CD14-positive monocyte (primary cell): ENCODE data around the gene LSM4. TPM values are rescaled to one million over a fixed set of nuclear protein-coding genes. Genes with fewer than 3 reads are reported as not detected.
A peak's percentile ranks its signal among the peaks of the same experiment; 100 is the strongest.
"Not testable (repeated sequence)": the region's sequence is repeated elsewhere in the genome, so short reads cannot be mapped to it uniquely, and the experiment has no call there.

ENCODE experiments used
- DNase-seq, 3 donors: peaks; one replicate each; pipeline ENCODE4 v3.0.0-alpha.2; 2011 to 2022
- H2AFZ ChIP-seq: 2 replicates; pipeline ENCODE4 v1.6.0; 2012; ENCODE audit warnings: mild to moderate bottlenecking, low read depth, low read length, inconsistent platforms; ENCODE audit not compliant: insufficient read depth, poor library complexity, severe bottlenecking
- H3K27ac ChIP-seq, 2 donors: 1 replicate in 1 of 2; 2 replicates in 1 of 2; pipeline ENCODE4 v1.5.1; 2012 to 2013; ENCODE audit warnings: low read length in 2 of 2, control low read depth in 1 of 2, inconsistent platforms in 1 of 2, low read depth in 1 of 2, mild to moderate bottlenecking in 1 of 2
- H3K27me3 ChIP-seq, 2 donors: one replicate each; pipeline versions ENCODE4 v1.6.0 to v1.6.1; 2011 to 2013; ENCODE audit warnings: low read length in 2 of 2; ENCODE audit not compliant: control insufficient read depth in 2 of 2, insufficient read depth in 2 of 2
- H3K36me3 ChIP-seq, 2 donors: replicated peaks in 1 of 2; 1 replicate in 1 of 2; 2 replicates in 1 of 2; pipeline versions ENCODE4 v1.5.1 to v1.6.1; 2012 to 2013; ENCODE audit warnings: low read length in 2 of 2, control low read depth in 1 of 2, inconsistent platforms in 1 of 2, mild to moderate bottlenecking in 1 of 2; ENCODE audit not compliant: insufficient read depth in 2 of 2, control insufficient read depth in 1 of 2
- H3K4me1 ChIP-seq, 2 donors: 1 replicate in 1 of 2; 2 replicates in 1 of 2; pipeline versions ENCODE4 v1.5.1 to v1.6.1; 2012 to 2013; ENCODE audit warnings: low read length in 2 of 2, control low read depth in 1 of 2, inconsistent platforms in 1 of 2, mild to moderate bottlenecking in 1 of 2, moderate library complexity in 1 of 2; ENCODE audit not compliant: insufficient read depth in 2 of 2, control insufficient read depth in 1 of 2
- H3K4me2 ChIP-seq: replicated peaks from 2 replicates; pipeline ENCODE3; 2012; ENCODE audit warnings: low read length, moderate library complexity, mild to moderate bottlenecking; ENCODE audit not compliant: poor library complexity, severe bottlenecking; ENCODE audit errors: extremely low read depth
- H3K4me3 ChIP-seq, 3 experiments: fragments of 200-600 bp in 1 of 3; sonication (generic) in 1 of 3; replicated peaks in 1 of 3; 1 replicate in 2 of 3; 2 replicates in 1 of 3; pipeline ENCODE4 v1.5.1; 2011 to 2013; ENCODE audit warnings: low read length in 3 of 3, mild to moderate bottlenecking in 3 of 3, control low read depth in 2 of 3, low read depth in 2 of 3, inconsistent platforms in 1 of 3, moderate library complexity in 1 of 3
- H3K79me2 ChIP-seq: 2 replicates; pipeline ENCODE4 v1.6.0; 2012; ENCODE audit warnings: mild to moderate bottlenecking, control low read depth, inconsistent platforms, low read length, moderate library complexity; ENCODE audit not compliant: insufficient read depth
- H3K9ac ChIP-seq: 2 replicates; pipeline ENCODE4 v1.6.0; 2017; ENCODE audit warnings: low read length, mild to moderate bottlenecking; ENCODE audit not compliant: insufficient read depth, poor library complexity, severe bottlenecking
- H3K9me3 ChIP-seq, 2 donors: replicated peaks in 1 of 2; 1 replicate in 1 of 2; 2 replicates in 1 of 2; pipeline versions ENCODE4 v1.5.1 to v1.6.1; 2012 to 2013; ENCODE audit warnings: low read length in 2 of 2, control low read depth in 1 of 2; ENCODE audit not compliant: control insufficient read depth in 1 of 2, insufficient read depth in 1 of 2
- H4K20me1 ChIP-seq: 2 replicates; pipeline ENCODE4 v1.6.0; 2012; ENCODE audit warnings: mild to moderate bottlenecking, low read length, control low read depth, moderate library complexity; ENCODE audit not compliant: insufficient read depth
- H3K27ac Mint-ChIP-seq, 7 donors: one replicate each; pipeline ENCODE4 v1.8.0; 2020; ENCODE audit warnings: mild to moderate bottlenecking in 7 of 7, mixed read lengths in 7 of 7, moderate library complexity in 6 of 7, inconsistent platforms in 2 of 7
- H3K27me3 Mint-ChIP-seq, 3 donors: one replicate each; pipeline ENCODE4 v1.8.0; 2021 to 2022; ENCODE audit warnings: low read depth in 3 of 3, mild to moderate bottlenecking in 3 of 3, mixed read lengths in 3 of 3, moderate library complexity in 3 of 3, inconsistent platforms in 1 of 3
- H3K36me3 Mint-ChIP-seq, 2 donors: one replicate each; pipeline ENCODE4 v1.8.0; 2020; ENCODE audit warnings: mixed read lengths in 2 of 2, inconsistent platforms in 1 of 2, mild to moderate bottlenecking in 1 of 2
- H3K4me1 Mint-ChIP-seq: one replicate; pipeline ENCODE4 v1.8.0; 2020; ENCODE audit warnings: mild to moderate bottlenecking, mixed read lengths
- H3K4me3 Mint-ChIP-seq, 2 donors: one replicate each; pipeline ENCODE4 v1.8.0; 2020; ENCODE audit warnings: mild to moderate bottlenecking in 2 of 2, mixed read lengths in 2 of 2, moderate library complexity in 1 of 2
- H3K9me3 Mint-ChIP-seq, 7 donors: one replicate each; pipeline ENCODE4 v1.8.0; 2020 to 2022; ENCODE audit warnings: mixed read lengths in 7 of 7, mild to moderate bottlenecking in 6 of 7, moderate library complexity in 6 of 7, inconsistent platforms in 2 of 7
- CTCF ChIP-seq: fragments of 200-600 bp; IDR thresholded peaks from one replicate; pipeline ENCODE4 v1.8.0; 2022; ENCODE audit warnings: antibody characterized with exemption, mild to moderate bottlenecking
- WGBS: methylation state at CpG from one replicate; pipeline ENCODE4 v1.1.5; 2013; ENCODE audit warnings: missing lambda C conversion rate; ENCODE audit not compliant: insufficient coverage; 5-methylcytosine and 5-hydroxymethylcytosine counted together
- intact Hi-C, 2 donors: fragments of 100-400 bp; cut with micrococcal nuclease; formaldehyde crosslinking; loops; one replicate each; pipeline versions ENCODE4 v1.15.0 to v1.15.1; 2023
- polyA plus RNA-seq, 3 donors: library from polyadenylated mRNA; depleted of rRNA in 1 of 3; unstranded in 2 of 3; stranded (reverse) in 1 of 3; fragments of 300-500 nt in 2 of 3; fragments of >200 nt in 1 of 3; fragmentation: Illumina TruSeq in 2 of 3; gene quantifications; 1 replicate in 2 of 3; 2 replicates in 1 of 3; pipeline ENCODE4 v1.2.3, GENCODE V29; 2012 to 2021

The LSM4 gene
- polyA plus RNA-seq, 3 donors, result 66.5 to 143 (median 97.0) TPM

- H3K9me3 ChIP-seq, result no peaks in the 10 kb centered on the region
- WGBS, result 0% methylated on average over 10 of the region's 15 CpGs
- intact Hi-C loops, result no loop called here
- TF ChIP-seq CTCF, result no peak
- H2AFZ ChIP-seq, result no peak overlapping the region
- DNase-seq, result peak; percentile 77 to 86 (median 84)
- H3K79me2 ChIP-seq, result no peaks in the 10 kb centered on the region
- Mint-ChIP-seq H3K4me1 (peaks cover 38% of the 10 kb centered on the region), H3K9me3 (peaks cover 0 to 7% (median 0%) of the 10 kb centered on the region in 7 donors), H3K27me3 (peaks cover 0 to 5% (median 2%) of the 10 kb centered on the region in 3 donors), H3K27ac (peak overlapping the region; percentile 85 to 94 (median 89)), H3K36me3 (peaks cover 55 to 76% of the 10 kb centered on the region in 2 donors), H3K4me3 (peak overlapping the region; percentile 61 to 72)
- peaks cover 26 to 31% of the 10 kb centered on the region in 2 donors for H3K4me1 ChIP-seq
- H3K9ac ChIP-seq, result peak overlapping the region; percentile 38
- H4K20me1 ChIP-seq, result no peaks in the 10 kb centered on the region
- H3K4me3 ChIP-seq, result peak overlapping the region in 1 of 3 experiments; percentile 42
- peak overlapping the region; percentile 55 for H3K4me2 ChIP-seq
- H3K27me3 ChIP-seq, result no peaks in the 10 kb centered on the region
- peak overlapping the region; percentile 62 to 76 for H3K27ac ChIP-seq
- peaks cover 16 to 27% of the 10 kb centered on the region in 2 donors for H3K36me3 ChIP-seq
Measured at GRCh38 chr19:18364826-18365528, 42.1 kb upstream of the LSM4 start.

GRCh38 chr19:18364277-18364825, 41.5 kb upstream of the LSM4 start:
- peak overlapping the region; percentile 55 for H3K4me2 ChIP-seq
- H3K27ac Mint-ChIP-seq, result peak overlapping the region; percentile 77 to 94 (median 89)
- H3K27ac ChIP-seq, result peak overlapping the region; percentile 29 to 76
- 82% methylated on average over 6 of the region's 11 CpGs for WGBS
- H3K4me1 ChIP-seq, result peaks cover 26 to 31% of the 10 kb centered on the region in 2 donors
- H3K4me3 ChIP-seq, result peak overlapping the region in 1 of 3 experiments; percentile 42
- H4K20me1 ChIP-seq, H3K9me3 Mint-ChIP-seq, H3K27me3 ChIP-seq, H3K27me3 Mint-ChIP-seq, H3K9me3 ChIP-seq, H3K79me2 ChIP-seq, intact Hi-C loops, DNase-seq, H2AFZ ChIP-seq: not testable (repeated sequence)
- peak overlapping the region; percentile 38 for H3K9ac ChIP-seq
- peaks cover 58 to 78% of the 10 kb centered on the region in 2 donors for H3K36me3 Mint-ChIP-seq
- H3K4me1 Mint-ChIP-seq, result peaks cover 38% of the 10 kb centered on the region
- peaks cover 20 to 33% of the 10 kb centered on the region in 2 donors for H3K36me3 ChIP-seq
- peak overlapping the region; percentile 61 to 72 for H3K4me3 Mint-ChIP-seq
